IMR-90 (cell line): Measurements from ENCODE around the gene FBXO15. TPM values are rescaled to one million over a fixed set of nuclear protein-coding genes. Genes with fewer than 3 reads are reported as not detected.

Experiments used
- ATAC-seq: fragments of 200-7000 bp; cut with Tn5 transposase; 2 replicates; pipeline ENCODE4 v1.9.1; 2020; ENCODE audit warnings: low read depth, mild to moderate bottlenecking, moderate library complexity
- BruUV-seq: library from RNA; stranded (reverse); fragments of 400-500 nt; replicated peaks from 2 replicates; lab custom pipeline; 2021; lab: Mats Ljungman, UMichigan
- CTCF ChIA-PET: fragments of 300-600 bp; formaldehyde crosslinking; extraction: SDS; loops from one replicate; lab custom pipeline; 2021; ENCODE audit warnings: antibody characterized with exemption; lab: Yijun Ruan, JAX
- POLR2A ChIA-PET: fragments of 300-600 bp; sonication (Branson Sonifier 250); formaldehyde crosslinking; loops from one replicate; lab custom pipeline; 2022; ENCODE audit warnings: antibody characterized with exemption; ENCODE audit not compliant: unreplicated experiment; lab: Charles Lee
- DNase-seq: peaks from one replicate; pipeline ENCODE4 v3.0.0; 2013
- H2AFZ ChIP-seq: replicated peaks from 2 replicates; pipeline ENCODE3; 2013; ENCODE audit warnings: low read length, mild to moderate bottlenecking; ENCODE audit not compliant: poor library complexity
- H2AK5ac ChIP-seq: 2 replicates; pipeline ENCODE4 v1.6.1; 2013; ENCODE audit warnings: low read depth, low read length, inconsistent platforms
- H2AK9ac ChIP-seq: replicated peaks from 2 replicates; pipeline ENCODE3; 2013; ENCODE audit warnings: mild to moderate bottlenecking, low read depth, low read length, moderate library complexity; ENCODE audit not compliant: poor library complexity
- H2BK120ac ChIP-seq: 2 replicates; pipeline ENCODE4 v1.6.1; 2013; ENCODE audit warnings: low read depth, low read length, inconsistent platforms
- H2BK15ac ChIP-seq: 3 replicates; pipeline ENCODE4 v1.6.1; 2013; ENCODE audit warnings: low read depth, low read length, inconsistent platforms
- H2BK20ac ChIP-seq: 2 replicates; pipeline ENCODE4 v1.6.1; 2013; ENCODE audit warnings: low read depth, mild to moderate bottlenecking, inconsistent platforms, low read length, moderate library complexity
- H2BK5ac ChIP-seq: 2 replicates; pipeline ENCODE4 v1.6.1; 2013; ENCODE audit warnings: mild to moderate bottlenecking, low read depth, low read length, inconsistent platforms; ENCODE audit not compliant: poor library complexity, severe bottlenecking
- H3K14ac ChIP-seq: replicated peaks from 2 replicates; pipeline ENCODE4 v1.6.1; 2013; ENCODE audit warnings: low read depth, low read length, inconsistent platforms
- H3K18ac ChIP-seq: 2 replicates; pipeline ENCODE4 v1.6.1; 2013; ENCODE audit warnings: low read depth, low read length, control low read depth
- H3K23ac ChIP-seq: 2 replicates; pipeline ENCODE4 v1.6.1; 2013; ENCODE audit warnings: low read depth, low read length, inconsistent platforms
- H3K27ac ChIP-seq: 2 replicates; pipeline ENCODE4 v1.5.1; 2013; ENCODE audit warnings: mild to moderate bottlenecking, control low read depth, low read length; ENCODE audit not compliant: insufficient read depth
- H3K27me3 ChIP-seq: 2 replicates; pipeline ENCODE4 v1.6.1; 2013; ENCODE audit warnings: low read length; ENCODE audit not compliant: control insufficient read depth, insufficient read depth
- H3K36me3 ChIP-seq: 2 replicates; pipeline ENCODE4 v1.6.1; 2013; ENCODE audit warnings: low read length, mixed read lengths; ENCODE audit not compliant: control insufficient read depth, insufficient read depth
- H3K4ac ChIP-seq: 2 replicates; pipeline ENCODE4 v1.6.1; 2013; ENCODE audit warnings: low read depth, low read length, inconsistent platforms
- H3K4me1 ChIP-seq: 2 replicates; pipeline ENCODE4 v1.6.1; 2013; ENCODE audit warnings: low read length, mixed read lengths; ENCODE audit not compliant: control insufficient read depth, insufficient read depth
- H3K4me2 ChIP-seq: 2 replicates; pipeline ENCODE4 v1.6.1; 2013; ENCODE audit warnings: low read depth, mild to moderate bottlenecking, control low read depth, low read length, moderate library complexity
- H3K4me3 ChIP-seq: 2 replicates; pipeline ENCODE4 v1.5.1; 2013; ENCODE audit warnings: low read depth, mild to moderate bottlenecking, control low read depth, low read length, moderate library complexity; ENCODE audit not compliant: insufficient read depth
- H3K56ac ChIP-seq: 2 replicates; pipeline ENCODE4 v1.6.1; 2013; ENCODE audit warnings: low read length, inconsistent platforms; ENCODE audit not compliant: insufficient read depth; ENCODE audit errors: extremely low read depth
- H3K79me1 ChIP-seq, 2 experiments: 2 replicates each; pipeline ENCODE4 v1.6.1; 2013; ENCODE audit warnings: low read length in 2 of 2, inconsistent platforms in 1 of 2, low read depth in 1 of 2
- H3K9ac ChIP-seq: 2 replicates; pipeline ENCODE4 v1.6.1; 2013; ENCODE audit warnings: low read depth, low read length, control low read depth
- H3K9me1 ChIP-seq: 2 replicates; pipeline ENCODE4 v1.6.1; 2013; ENCODE audit warnings: low read length, inconsistent platforms; ENCODE audit not compliant: insufficient read depth
- H3K9me3 ChIP-seq: 2 replicates; pipeline ENCODE4 v1.6.1; 2013; ENCODE audit warnings: low read length; ENCODE audit not compliant: control insufficient read depth, insufficient read depth
- H4K20me1 ChIP-seq: 2 replicates; pipeline ENCODE4 v1.6.1; 2013; ENCODE audit warnings: low read length, inconsistent platforms; ENCODE audit not compliant: insufficient read depth
- H4K5ac ChIP-seq: 2 replicates; pipeline ENCODE4 v1.6.1; 2013; ENCODE audit warnings: mild to moderate bottlenecking, low read depth, low read length, control low read depth
- H4K8ac ChIP-seq, 2 experiments: 2 replicates each; pipeline ENCODE4 v1.6.1; 2013; ENCODE audit warnings: low read depth in 2 of 2, low read length in 2 of 2, control low read depth in 1 of 2, inconsistent platforms in 1 of 2
- H4K91ac ChIP-seq: 2 replicates; pipeline ENCODE4 v1.6.1; 2013; ENCODE audit warnings: low read depth, low read length, inconsistent platforms; ENCODE audit not compliant: insufficient read depth
- WGBS, 2 experiments: methylation state at CpG; one replicate each; pipeline versions ENCODE4 v1.1.5 to v1.1.7; 2013; ENCODE audit warnings: missing lambda C conversion rate in 2 of 2; ENCODE audit not compliant: insufficient read length in 1 of 2; ENCODE audit errors: extremely low coverage in 2 of 2; 5-methylcytosine and 5-hydroxymethylcytosine counted together
- dilution Hi-C: fragments of 300-500 bp; cut with HindIII; formaldehyde crosslinking; loops from one replicate; pipeline ENCODE4 v1.14.3; 2018; ENCODE audit warnings: low sequenced_read_pairs; ENCODE audit not compliant: unreplicated experiment
- in situ Hi-C: fragments of 300-500 bp; cut with MboI; formaldehyde crosslinking; loops from 3 replicates; pipeline ENCODE4 v1.14.3; 2019; ENCODE audit warnings: low sequenced_read_pairs, inconsistent platforms, mixed read lengths
- intact Hi-C: fragments of 100-400 bp; cut with micrococcal nuclease; formaldehyde crosslinking; loops from 2 replicates; pipeline ENCODE4 v1.10.0; 2022
- polyA plus RNA-seq, 3 experiments: library from polyadenylated mRNA; depleted of rRNA; stranded (reverse); fragments of >200 nt; gene quantifications; 2 replicates each; pipeline ENCODE4 v1.2.3, GENCODE V29; 2012; ENCODE audit warnings: low replicate concordance in 1 of 3
- total RNA-seq: library from RNA; depleted of rRNA; stranded (reverse); fragments of >200 nt; gene quantifications from 2 replicates; pipeline ENCODE4 v1.2.3, GENCODE V29; 2012
- TF ChIP-seq, protein P1 (sequence below): conservative IDR thresholded peaks from 2 replicates; pipeline ENCODE4 v1.5.1; 2012; ENCODE audit warnings: mild to moderate bottlenecking, low read depth, low read length, improper control_type of control experiment

The FBXO15 gene
- total and polyA plus RNA-seq, 2 of the 4 experiments (the other 2 are of a cell fraction) = 0.90 to 2.0 TPM

DNA sequence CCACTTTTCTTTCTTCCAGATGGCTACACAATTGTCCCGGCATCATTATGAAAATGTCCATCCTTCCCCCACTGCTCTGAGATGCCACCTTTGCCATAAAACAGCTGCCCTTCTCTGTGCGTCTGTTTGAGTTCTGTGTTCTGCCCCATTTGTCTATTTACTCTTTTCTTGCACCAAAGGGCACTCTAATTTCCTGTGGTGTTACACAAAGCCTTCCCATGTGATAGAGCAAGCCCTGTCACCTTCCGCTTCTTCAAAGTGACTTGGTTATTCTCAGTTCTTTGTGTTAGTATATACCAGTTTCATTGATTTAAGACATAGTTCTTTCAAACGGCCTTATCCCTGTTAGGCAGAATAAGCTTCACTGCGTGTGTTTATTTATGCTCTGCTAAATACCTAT, 84.1 kb downstream of the FBXO15 start:
- H3K9me1 ChIP-seq = no peaks in the 10 kb centered on the region
- dilution Hi-C loops = no loop called here
- H3K9me3 ChIP-seq = 0 out of 2 replicates have a peak, but pooled peaks cover 3% of the 10 kb centered on the region
- in situ Hi-C loops = no loop called here
- no peaks in the 10 kb centered on the region for H4K20me1 ChIP-seq
- H4K91ac ChIP-seq = no peak overlapping the region
- intact Hi-C loops = no loop called here
- no peak overlapping the region for H3K4me2 ChIP-seq
- CTCF ChIA-PET = no interaction called here
- H3K23ac ChIP-seq = no peak overlapping the region
- H3K27ac ChIP-seq = no peak overlapping the region
- no peak overlapping the region for H2AK9ac ChIP-seq
- WGBS, 2 experiments = 71% methylated on average over 1 of the region's 5 CpGs; no CpG with 5 or more reads in 1 of the 2 experiments
- no peaks in the 10 kb centered on the region for H3K4me1 ChIP-seq
- no peak overlapping the region for H2AK5ac ChIP-seq
- H2BK15ac ChIP-seq = no peak overlapping the region
- no peaks in the 10 kb centered on the region for H3K79me1 ChIP-seq
- no peak overlapping the region for H2BK20ac ChIP-seq
- no peak for DNase-seq
- H2BK120ac ChIP-seq = no peak overlapping the region
- H4K5ac ChIP-seq = no peak overlapping the region
- no TSS peak for BruUV-seq
- no peak overlapping the region for H3K9ac ChIP-seq
- H3K36me3 ChIP-seq = no peaks in the 10 kb centered on the region
- peaks cover 25% of the 10 kb centered on the region for H3K27me3 ChIP-seq
- no peak overlapping the region for H4K8ac ChIP-seq
- TF ChIP-seq, protein P1, sequence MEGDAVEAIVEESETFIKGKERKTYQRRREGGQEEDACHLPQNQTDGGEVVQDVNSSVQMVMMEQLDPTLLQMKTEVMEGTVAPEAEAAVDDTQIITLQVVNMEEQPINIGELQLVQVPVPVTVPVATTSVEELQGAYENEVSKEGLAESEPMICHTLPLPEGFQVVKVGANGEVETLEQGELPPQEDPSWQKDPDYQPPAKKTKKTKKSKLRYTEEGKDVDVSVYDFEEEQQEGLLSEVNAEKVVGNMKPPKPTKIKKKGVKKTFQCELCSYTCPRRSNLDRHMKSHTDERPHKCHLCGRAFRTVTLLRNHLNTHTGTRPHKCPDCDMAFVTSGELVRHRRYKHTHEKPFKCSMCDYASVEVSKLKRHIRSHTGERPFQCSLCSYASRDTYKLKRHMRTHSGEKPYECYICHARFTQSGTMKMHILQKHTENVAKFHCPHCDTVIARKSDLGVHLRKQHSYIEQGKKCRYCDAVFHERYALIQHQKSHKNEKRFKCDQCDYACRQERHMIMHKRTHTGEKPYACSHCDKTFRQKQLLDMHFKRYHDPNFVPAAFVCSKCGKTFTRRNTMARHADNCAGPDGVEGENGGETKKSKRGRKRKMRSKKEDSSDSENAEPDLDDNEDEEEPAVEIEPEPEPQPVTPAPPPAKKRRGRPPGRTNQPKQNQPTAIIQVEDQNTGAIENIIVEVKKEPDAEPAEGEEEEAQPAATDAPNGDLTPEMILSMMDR = no peak
- no peak overlapping the region for H2AFZ ChIP-seq
- no peak overlapping the region for H3K4ac ChIP-seq
- H3K18ac ChIP-seq = no peak overlapping the region
- no peak for ATAC-seq
- H3K14ac ChIP-seq = no peak overlapping the region
- H3K56ac ChIP-seq = no peak overlapping the region
- POLR2A ChIA-PET = interaction anchor here (0.6 kb wide), 1 partner anchor 1718 kb away, joined by 4 read pairs; no protein-coding TSS in a partner anchor
- H3K4me3 ChIP-seq = no peak overlapping the region
- H2BK5ac ChIP-seq = no peak overlapping the region
